HEK293 (cell line): ENCODE data around the gene OR2A5.

Source experiments
- CTCF ChIA-PET: fragments of 350-600 bp; formaldehyde crosslinking; extraction: SDS; loops from one replicate; lab custom pipeline; 2021; ENCODE audit warnings: antibody characterized with exemption; lab: Yijun Ruan, JAX
- POLR2A ChIA-PET: fragments of 300-600 bp; formaldehyde crosslinking; extraction: SDS; loops from one replicate; lab custom pipeline; 2020; ENCODE audit warnings: antibody characterized with exemption, inconsistent platforms; lab: Yijun Ruan, JAX
- H3K27ac ChIP-seq: fragments of 200-500 bp; sonication (Bioruptor generic); 2 replicates; pipeline ENCODE4 v1.5.1; 2014; ENCODE audit warnings: low read depth, low read length, control low read depth, inconsistent platforms; ENCODE audit errors: extremely low read depth
- H3K36me3 ChIP-seq, 2 experiments: fragments of 200-500 bp in 1 of 2; sonication (Bioruptor generic) in 1 of 2; 1 replicate in 1 of 2; 2 replicates in 1 of 2; pipeline ENCODE4 v1.5.1; 2014 to 2017; ENCODE audit warnings: inconsistent platforms in 2 of 2, low read length in 2 of 2; ENCODE audit not compliant: control insufficient read depth in 2 of 2, insufficient read depth in 1 of 2
- H3K4me1 ChIP-seq: fragments of 200-500 bp; sonication (Bioruptor generic); 2 replicates; pipeline ENCODE4 v1.5.1; 2014; ENCODE audit warnings: mild to moderate bottlenecking, low read length, inconsistent platforms; ENCODE audit not compliant: control insufficient read depth, insufficient read depth
- H3K4me3 ChIP-seq: 2 replicates; pipeline ENCODE4 v1.5.1; 2011; ENCODE audit warnings: low read depth, mild to moderate bottlenecking, control low read depth, low read length, moderate library complexity
- H3K9me3 ChIP-seq: fragments of 200-500 bp; sonication (Bioruptor generic); 2 replicates; pipeline ENCODE4 v1.5.1; 2014; ENCODE audit warnings: low read depth, low read length, inconsistent platforms; ENCODE audit not compliant: control insufficient read depth, insufficient read depth
- BCL6B ChIP-seq: fragments of 450-650 bp; formaldehyde crosslinking; IDR thresholded peaks from 2 replicates; pipeline ENCODE4 v1.5.1; 2017; ENCODE audit warnings: missing biosample characterization, missing genetic modification characterization
- GFI1B ChIP-seq: fragments of 450-650 bp; formaldehyde crosslinking; IDR thresholded peaks from 2 replicates; pipeline ENCODE4 v1.5.1; 2016; ENCODE audit warnings: missing biosample characterization, missing genetic modification characterization
- GLIS2 ChIP-seq: fragments of 450-650 bp; formaldehyde crosslinking; IDR thresholded peaks from 2 replicates; pipeline ENCODE4 v1.5.1; 2016; ENCODE audit warnings: missing biosample characterization, missing genetic modification characterization
- SALL2 ChIP-seq: fragments of 450-650 bp; formaldehyde crosslinking; IDR thresholded peaks from 2 replicates; pipeline ENCODE4 v1.5.0; 2017; ENCODE audit warnings: missing biosample characterization, mild to moderate bottlenecking, missing genetic modification characterization, borderline replicate concordance
- ZBTB48 ChIP-seq: fragments of 450-650 bp; formaldehyde crosslinking; IDR thresholded peaks from 2 replicates; pipeline ENCODE4 v1.5.1; 2016; ENCODE audit warnings: missing biosample characterization, missing genetic modification characterization
- ZEB2 ChIP-seq: fragments of 450-650 bp; formaldehyde crosslinking; IDR thresholded peaks from 2 replicates; pipeline ENCODE4 v1.5.1; 2016; ENCODE audit warnings: missing biosample characterization, missing genetic modification characterization
- ZFP37 ChIP-seq: fragments of 450-650 bp; formaldehyde crosslinking; IDR thresholded peaks from 2 replicates; pipeline ENCODE4 v1.5.1; 2016; ENCODE audit warnings: missing biosample characterization, missing genetic modification characterization
- ZNF114 ChIP-seq: fragments of 450-650 bp; formaldehyde crosslinking; IDR thresholded peaks from 2 replicates; pipeline ENCODE4 v1.5.0; 2017; ENCODE audit warnings: missing biosample characterization, missing genetic modification characterization
- ZNF19 ChIP-seq: fragments of 450-650 bp; formaldehyde crosslinking; IDR thresholded peaks from 2 replicates; pipeline ENCODE4; 2016; ENCODE audit warnings: missing biosample characterization, missing genetic modification characterization, low read depth
- ZNF274 ChIP-seq, 2 experiments: fragments of 200-500 bp in 1 of 2; fragments of 450-650 bp in 1 of 2; sonication (Bioruptor generic) in 1 of 2; formaldehyde crosslinking in 1 of 2; IDR thresholded peaks; 2 replicates each; pipeline versions ENCODE4 v1.5.1 to v1.6.1; 2014 to 2016; ENCODE audit warnings: borderline replicate concordance in 1 of 2, inconsistent platforms in 1 of 2, low read length in 1 of 2, missing biosample characterization in 1 of 2, missing genetic modification characterization in 1 of 2
- ZNF510 ChIP-seq: fragments of 450-650 bp; formaldehyde crosslinking; IDR thresholded peaks from 2 replicates; pipeline ENCODE4 v1.5.1; 2018; ENCODE audit warnings: mild to moderate bottlenecking, missing genetic modification characterization, missing biosample characterization; ENCODE audit not compliant: insufficient replicate concordance
- ZNF624 ChIP-seq: fragments of 450-650 bp; formaldehyde crosslinking; IDR thresholded peaks from 2 replicates; pipeline ENCODE4 v1.5.1; 2017; ENCODE audit warnings: missing biosample characterization, missing genetic modification characterization
- ZNF626 ChIP-seq: fragments of 450-650 bp; sonication (Bioruptor Pico); formaldehyde crosslinking; IDR thresholded peaks from 2 replicates; pipeline ENCODE4 v1.5.1; 2018; ENCODE audit warnings: missing biosample characterization, missing genetic modification characterization, inconsistent platforms
- ZNF785 ChIP-seq: fragments of 450-650 bp; formaldehyde crosslinking; IDR thresholded peaks from 2 replicates; pipeline ENCODE4 v1.5.1; 2016; ENCODE audit warnings: missing biosample characterization, missing genetic modification characterization
- ZNF843 ChIP-seq: fragments of 450-650 bp; formaldehyde crosslinking; IDR thresholded peaks from 2 replicates; pipeline ENCODE4 v1.5.1; 2016; ENCODE audit warnings: missing biosample characterization, missing genetic modification characterization
- ZSCAN30 ChIP-seq: fragments of 450-650 bp; IDR thresholded peaks from 2 replicates; pipeline ENCODE4 v1.5.1; 2018; ENCODE audit warnings: missing biosample characterization, mild to moderate bottlenecking, missing genetic modification characterization, moderate library complexity
- TF ChIP-seq, protein P1 (sequence below): fragments of 450-650 bp; formaldehyde crosslinking; IDR thresholded peaks from 2 replicates; pipeline ENCODE4; 2016; ENCODE audit warnings: missing biosample characterization, missing genetic modification characterization
- TF ChIP-seq, protein P2 (sequence below): fragments of 450-650 bp; formaldehyde crosslinking; IDR thresholded peaks from 2 replicates; pipeline ENCODE4 v1.5.1; 2016; ENCODE audit warnings: missing biosample characterization, missing genetic modification characterization, borderline replicate concordance
- TF ChIP-seq, protein P3 (sequence below): fragments of 450-650 bp; formaldehyde crosslinking; IDR thresholded peaks from 2 replicates; pipeline ENCODE4 v1.5.1; 2016; ENCODE audit warnings: missing biosample characterization, missing genetic modification characterization
- TF ChIP-seq, protein P4 (sequence below): fragments of 450-650 bp; formaldehyde crosslinking; IDR thresholded peaks from 2 replicates; pipeline ENCODE4 v1.5.1; 2017; ENCODE audit warnings: missing biosample characterization, missing genetic modification characterization
- TF ChIP-seq, protein P5 (sequence below): fragments of 450-650 bp; formaldehyde crosslinking; IDR thresholded peaks from 2 replicates; pipeline ENCODE4 v1.5.1; 2016; ENCODE audit warnings: missing biosample characterization, missing genetic modification characterization

The OR2A5 gene

DNA sequence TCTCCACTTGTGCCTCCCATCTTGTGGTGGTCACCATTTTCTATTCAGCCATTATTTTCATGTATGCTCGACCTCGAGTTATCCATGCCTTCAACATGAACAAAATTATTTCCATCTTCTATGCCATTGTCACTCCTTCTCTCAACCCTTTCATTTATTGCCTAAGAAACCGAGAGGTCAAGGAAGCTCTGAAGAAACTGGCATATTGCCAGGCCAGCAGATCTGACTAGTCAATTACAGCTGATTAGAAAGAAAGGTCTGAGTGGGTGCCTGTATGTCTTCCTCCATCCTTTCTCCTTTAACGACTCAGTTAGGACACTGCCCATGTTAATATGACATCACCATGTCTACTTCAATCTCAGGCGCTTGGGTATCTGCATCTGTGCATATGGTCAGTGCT lies 44.0 kb upstream of the OR2A5 start:
- H3K36me3 ChIP-seq = no peaks in the 10 kb centered on the region
- CTCF ChIA-PET = interaction anchor here (0.5 kb wide), 1 partner anchor 59 kb away, joined by 3 read pairs; no protein-coding TSS in a partner anchor
- H3K4me3 ChIP-seq = no peak overlapping the region
- POLR2A ChIA-PET = no interaction called here
- no peaks in the 10 kb centered on the region for H3K4me1 ChIP-seq
- TF ChIP-seq ZNF19 (no peak), ZBTB48 (tag by site-specific recombination) (no peak), ZNF843 (tag by site-specific recombination) (no peak), BCL6B (tag by site-specific recombination) (no peak), ZEB2 (tag by site-specific recombination) (no peak), ZNF624 (tag by site-specific recombination) (no peak)
- H3K9me3 ChIP-seq = no peaks in the 10 kb centered on the region
- H3K27ac ChIP-seq = no peak overlapping the region

DNA sequence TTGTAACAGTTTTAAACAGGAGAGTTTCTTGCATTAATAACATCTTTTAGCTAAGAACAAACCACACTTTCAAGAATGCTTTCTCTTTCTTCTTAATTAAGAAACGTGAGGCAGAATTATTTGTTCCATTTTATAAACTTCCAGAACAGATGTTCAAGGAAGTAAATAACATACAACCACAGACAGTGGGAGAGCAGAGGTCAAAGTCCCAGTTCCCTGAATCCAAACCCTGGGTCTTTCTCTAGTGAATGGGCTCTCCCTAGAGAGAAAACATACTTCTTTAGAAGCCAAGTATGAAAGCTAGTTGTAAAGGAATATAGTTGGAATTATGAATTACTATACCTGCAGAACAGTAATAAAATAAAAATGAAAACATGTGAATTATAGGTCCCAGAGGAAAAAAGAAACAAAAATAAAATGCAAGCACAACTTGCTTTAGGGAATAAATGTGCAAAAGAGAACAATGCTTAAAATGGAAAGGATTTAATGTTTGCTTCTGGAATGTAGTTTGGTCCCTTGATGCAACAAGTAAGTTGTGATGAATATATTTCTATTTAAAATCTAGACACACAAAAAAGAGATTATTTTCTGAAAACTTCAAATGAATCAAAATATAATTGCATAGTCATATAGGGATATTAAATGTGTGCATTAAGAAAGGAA lies 42.6 kb upstream of the OR2A5 start:
- POLR2A ChIA-PET = no interaction called here
- no peak for TF ChIP-seq ZNF510 (tag by site-specific recombination)
- no peak for TF ChIP-seq ZFP37 (tag by site-specific recombination)
- no peaks in the 10 kb centered on the region for H3K9me3 ChIP-seq
- no peaks in the 10 kb centered on the region for H3K36me3 ChIP-seq
- no peaks in the 10 kb centered on the region for H3K4me1 ChIP-seq
- CTCF ChIA-PET = no interaction called here
- no peak overlapping the region for H3K27ac ChIP-seq
- no peak overlapping the region for H3K4me3 ChIP-seq

DNA sequence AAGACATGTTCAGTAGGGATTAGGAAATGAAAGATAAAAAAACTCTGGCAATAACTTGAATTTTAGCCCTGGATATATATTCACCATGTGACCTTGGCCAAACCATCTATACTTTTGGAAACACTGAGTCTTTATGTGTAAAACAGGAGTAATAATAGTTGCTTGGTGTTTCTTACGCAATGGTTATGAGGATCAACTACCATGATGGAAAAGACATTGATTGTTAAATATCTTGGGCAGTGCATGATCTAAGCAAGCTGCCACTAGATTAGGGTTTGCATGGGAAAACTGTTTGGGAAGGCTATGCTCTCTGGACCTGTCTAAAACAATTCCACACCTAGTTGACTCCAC lies 42.1 kb upstream of the OR2A5 start:
- POLR2A ChIA-PET = no interaction called here
- CTCF ChIA-PET = no interaction called here
- no peaks in the 10 kb centered on the region for H3K9me3 ChIP-seq
- no peak overlapping the region for H3K4me3 ChIP-seq
- no peak overlapping the region for H3K27ac ChIP-seq
- H3K36me3 ChIP-seq = no peaks in the 10 kb centered on the region
- H3K4me1 ChIP-seq = no peaks in the 10 kb centered on the region
- TF ChIP-seq, protein P1, sequence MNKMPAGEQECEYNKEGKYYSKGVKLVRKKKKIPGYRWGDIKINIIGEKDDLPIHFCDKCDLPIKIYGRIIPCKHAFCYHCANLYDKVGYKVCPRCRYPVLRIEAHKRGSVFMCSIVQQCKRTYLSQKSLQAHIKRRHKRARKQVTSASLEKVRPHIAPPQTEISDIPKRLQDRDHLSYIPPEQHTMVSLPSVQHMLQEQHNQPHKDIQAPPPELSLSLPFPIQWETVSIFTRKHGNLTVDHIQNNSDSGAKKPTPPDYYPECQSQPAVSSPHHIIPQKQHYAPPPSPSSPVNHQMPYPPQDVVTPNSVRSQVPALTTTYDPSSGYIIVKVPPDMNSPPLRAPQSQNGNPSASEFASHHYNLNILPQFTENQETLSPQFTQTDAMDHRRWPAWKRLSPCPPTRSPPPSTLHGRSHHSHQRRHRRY (tag by site-specific recombination) = no peak
- TF ChIP-seq ZNF274 (IDR thresholded peaks at IDR 0.05; ENCODE audit: low read length) (no peak), ZNF274 (tag by site-specific recombination; IDR thresholded peaks at IDR 0.05; ENCODE audit: borderline replicate concordance) (no peak), SALL2 (tag by site-specific recombination) (no peak), ZNF114 (tag by site-specific recombination) (no peak), GFI1B (tag by site-specific recombination) (no peak), ZNF785 (no peak), ZSCAN30 (tag by site-specific recombination) (no peak), GLIS2 (no peak), ZNF626 (no peak)
- TF ChIP-seq, protein P2, sequence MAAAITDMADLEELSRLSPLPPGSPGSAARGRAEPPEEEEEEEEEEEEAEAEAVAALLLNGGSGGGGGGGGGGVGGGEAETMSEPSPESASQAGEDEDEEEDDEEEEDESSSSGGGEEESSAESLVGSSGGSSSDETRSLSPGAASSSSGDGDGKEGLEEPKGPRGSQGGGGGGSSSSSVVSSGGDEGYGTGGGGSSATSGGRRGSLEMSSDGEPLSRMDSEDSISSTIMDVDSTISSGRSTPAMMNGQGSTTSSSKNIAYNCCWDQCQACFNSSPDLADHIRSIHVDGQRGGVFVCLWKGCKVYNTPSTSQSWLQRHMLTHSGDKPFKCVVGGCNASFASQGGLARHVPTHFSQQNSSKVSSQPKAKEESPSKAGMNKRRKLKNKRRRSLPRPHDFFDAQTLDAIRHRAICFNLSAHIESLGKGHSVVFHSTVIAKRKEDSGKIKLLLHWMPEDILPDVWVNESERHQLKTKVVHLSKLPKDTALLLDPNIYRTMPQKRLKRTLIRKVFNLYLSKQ (tag by site-specific recombination) = no peak
- TF ChIP-seq, protein P3, sequence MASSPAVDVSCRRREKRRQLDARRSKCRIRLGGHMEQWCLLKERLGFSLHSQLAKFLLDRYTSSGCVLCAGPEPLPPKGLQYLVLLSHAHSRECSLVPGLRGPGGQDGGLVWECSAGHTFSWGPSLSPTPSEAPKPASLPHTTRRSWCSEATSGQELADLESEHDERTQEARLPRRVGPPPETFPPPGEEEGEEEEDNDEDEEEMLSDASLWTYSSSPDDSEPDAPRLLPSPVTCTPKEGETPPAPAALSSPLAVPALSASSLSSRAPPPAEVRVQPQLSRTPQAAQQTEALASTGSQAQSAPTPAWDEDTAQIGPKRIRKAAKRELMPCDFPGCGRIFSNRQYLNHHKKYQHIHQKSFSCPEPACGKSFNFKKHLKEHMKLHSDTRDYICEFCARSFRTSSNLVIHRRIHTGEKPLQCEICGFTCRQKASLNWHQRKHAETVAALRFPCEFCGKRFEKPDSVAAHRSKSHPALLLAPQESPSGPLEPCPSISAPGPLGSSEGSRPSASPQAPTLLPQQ (tag by site-specific recombination) = no peak
- TF ChIP-seq, protein P4, sequence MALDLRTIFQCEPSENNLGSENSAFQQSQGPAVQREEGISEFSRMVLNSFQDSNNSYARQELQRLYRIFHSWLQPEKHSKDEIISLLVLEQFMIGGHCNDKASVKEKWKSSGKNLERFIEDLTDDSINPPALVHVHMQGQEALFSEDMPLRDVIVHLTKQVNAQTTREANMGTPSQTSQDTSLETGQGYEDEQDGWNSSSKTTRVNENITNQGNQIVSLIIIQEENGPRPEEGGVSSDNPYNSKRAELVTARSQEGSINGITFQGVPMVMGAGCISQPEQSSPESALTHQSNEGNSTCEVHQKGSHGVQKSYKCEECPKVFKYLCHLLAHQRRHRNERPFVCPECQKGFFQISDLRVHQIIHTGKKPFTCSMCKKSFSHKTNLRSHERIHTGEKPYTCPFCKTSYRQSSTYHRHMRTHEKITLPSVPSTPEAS (tag by site-specific recombination) = no peak
- TF ChIP-seq, protein P5, sequence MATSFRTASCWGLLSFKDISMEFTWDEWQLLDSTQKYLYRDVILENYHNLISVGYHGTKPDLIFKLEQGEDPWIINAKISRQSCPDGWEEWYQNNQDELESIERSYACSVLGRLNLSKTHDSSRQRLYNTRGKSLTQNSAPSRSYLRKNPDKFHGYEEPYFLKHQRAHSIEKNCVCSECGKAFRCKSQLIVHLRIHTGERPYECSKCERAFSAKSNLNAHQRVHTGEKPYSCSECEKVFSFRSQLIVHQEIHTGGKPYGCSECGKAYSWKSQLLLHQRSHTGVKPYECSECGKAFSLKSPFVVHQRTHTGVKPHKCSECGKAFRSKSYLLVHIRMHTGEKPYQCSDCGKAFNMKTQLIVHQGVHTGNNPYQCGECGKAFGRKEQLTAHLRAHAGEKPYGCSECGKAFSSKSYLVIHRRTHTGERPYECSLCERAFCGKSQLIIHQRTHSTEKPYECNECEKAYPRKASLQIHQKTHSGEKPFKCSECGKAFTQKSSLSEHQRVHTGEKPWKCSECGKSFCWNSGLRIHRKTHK = no peak
